Ovary (tissue), 3 donors: ENCODE measurements around the gene PGBD5.

Source experiments
- CTCF ChIP-seq, 3 donors: fragments of 450-650 bp in 2 of 3; fragments of 200-600 bp in 1 of 3; IDR thresholded peaks; one replicate each; pipeline versions ENCODE4 v1.5.1 to v1.8.0; 2016 to 2022; ENCODE audit warnings: antibody characterized with exemption in 3 of 3, mild to moderate bottlenecking in 1 of 3
- POLR2A ChIP-seq: fragments of 450-650 bp; IDR thresholded peaks from one replicate; pipeline ENCODE4 v1.6.1; 2017; ENCODE audit warnings: antibody characterized with exemption, mild to moderate bottlenecking, moderate library complexity
- donor health status: DM: no; HTN: no; CAD: no.

- TF ChIP-seq POLR2A (no peak), CTCF (IDR thresholded peaks at IDR 0.05) (no peak)
Measured at GRCh38 chr1:230370109-230370508, 56.0 kb downstream of the PGBD5 start.
